HEK293T (cell line): ENCODE results near the gene CMKLR1.

Source experiments
- BHLHE40 ChIP-seq: fragments of 450-650 bp; IDR thresholded peaks from 2 replicates; pipeline ENCODE4 v1.6.1; 2016; ENCODE audit warnings: mild to moderate bottlenecking, moderate library complexity, borderline replicate concordance
- CTBP1 ChIP-seq: fragments of 450-650 bp; IDR thresholded peaks from 2 replicates; pipeline ENCODE4 v1.6.1; 2016; ENCODE audit warnings: borderline replicate concordance
- ELF4 ChIP-seq: fragments of 450-650 bp; IDR thresholded peaks from 2 replicates; pipeline ENCODE4 v1.6.1; 2017; ENCODE audit warnings: antibody characterized with exemption
- FOXA1 ChIP-seq: fragments of 450-650 bp; IDR thresholded peaks from 2 replicates; pipeline ENCODE4 v1.6.1; 2016; ENCODE audit warnings: mild to moderate bottlenecking
- FOXK2 ChIP-seq: fragments of 450-650 bp; IDR thresholded peaks from 2 replicates; pipeline ENCODE4 v1.6.1; 2016; ENCODE audit warnings: mild to moderate bottlenecking
- HDGF ChIP-seq: fragments of 450-650 bp; IDR thresholded peaks from 2 replicates; pipeline ENCODE4 v1.6.1; 2017; ENCODE audit warnings: antibody characterized with exemption, borderline replicate concordance
- L3MBTL2 ChIP-seq: fragments of 450-650 bp; conservative IDR thresholded peaks from 2 replicates; pipeline ENCODE4 v1.6.1; 2016; ENCODE audit warnings: mild to moderate bottlenecking
- LEF1 ChIP-seq: fragments of 450-650 bp; IDR thresholded peaks from 2 replicates; pipeline ENCODE4 v1.6.1; 2017; ENCODE audit warnings: mild to moderate bottlenecking, borderline replicate concordance
- PKNOX1 ChIP-seq: fragments of 450-650 bp; IDR thresholded peaks from 2 replicates; pipeline ENCODE4 v1.6.1; 2016
- SP1 ChIP-seq: fragments of 450-650 bp; IDR thresholded peaks from 2 replicates; pipeline ENCODE4 v1.6.1; 2017
- SUZ12 ChIP-seq: fragments of 450-650 bp; IDR thresholded peaks from 2 replicates; pipeline ENCODE4 v1.6.1; 2016; ENCODE audit warnings: mild to moderate bottlenecking
- TARDBP ChIP-seq: fragments of 450-650 bp; IDR thresholded peaks from 2 replicates; pipeline ENCODE4 v1.6.1; 2016
- ZNF384 ChIP-seq: fragments of 450-650 bp; IDR thresholded peaks from 2 replicates; pipeline ENCODE4 v1.6.1; 2016

DNA sequence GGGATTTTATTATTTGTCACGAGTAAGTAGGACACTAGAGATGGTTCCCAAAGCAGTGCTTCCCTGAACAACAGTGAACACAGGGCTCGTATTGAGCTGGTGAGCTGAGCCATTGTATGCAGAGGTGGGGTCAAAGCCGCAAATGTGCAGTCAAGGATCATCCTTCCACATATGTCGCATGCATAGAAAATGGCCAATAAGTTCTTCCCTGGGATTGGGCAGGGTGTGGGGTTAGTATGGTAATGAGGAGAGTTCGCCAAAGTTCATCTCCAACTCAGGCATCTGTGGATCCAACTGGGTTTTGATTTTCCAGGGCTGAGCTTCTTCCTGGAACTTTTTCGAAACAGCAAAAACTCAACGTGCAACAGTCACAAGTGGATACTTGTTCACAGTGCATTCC, 86.6 kb downstream of the CMKLR1 start:
- TF ChIP-seq TARDBP (no peak), SUZ12 (no peak), CTBP1 (no peak), HDGF (no peak), FOXA1 (no peak), PKNOX1 (no peak), BHLHE40 (no peak), ZNF384 (no peak), ELF4 (no peak), FOXK2 (no peak), LEF1 (no peak), L3MBTL2 (no peak), SP1 (no peak)
